Chondrocyte (in vitro differentiated cells): ENCODE measurements around the gene LCE3A. TPM values are rescaled to one million over a fixed set of nuclear protein-coding genes. Genes with fewer than 3 reads are reported as not detected.
"Not testable (repeated sequence)": the region's sequence is repeated elsewhere in the genome, so short reads cannot be mapped to it uniquely, and the experiment has no call there.

Source experiments
- DNase-seq: peaks from one replicate; pipeline ENCODE4 v3.0.0; 2021; ENCODE audit warnings: mixed read lengths, low spot score
- H3K27ac Mint-ChIP-seq: one replicate; pipeline ENCODE4 v1.8.0; 2021; ENCODE audit warnings: mild to moderate bottlenecking, moderate library complexity, mixed read lengths; ENCODE audit not compliant: unreplicated experiment
- H3K27me3 Mint-ChIP-seq: 2 replicates; pipeline ENCODE4 v1.8.0; 2021; ENCODE audit warnings: low read depth, mixed read lengths
- H3K36me3 Mint-ChIP-seq: 2 replicates; pipeline ENCODE4 v1.8.0; 2021; ENCODE audit warnings: low read depth, mixed read lengths
- H3K4me1 Mint-ChIP-seq: 2 replicates; pipeline ENCODE4 v1.8.0; 2021; ENCODE audit warnings: low read depth, mild to moderate bottlenecking, mixed read lengths
- H3K4me3 Mint-ChIP-seq: one replicate; pipeline ENCODE4 v1.8.0; 2021; ENCODE audit warnings: mild to moderate bottlenecking, moderate library complexity, mixed read lengths; ENCODE audit not compliant: unreplicated experiment
- H3K9me3 Mint-ChIP-seq: 2 replicates; pipeline ENCODE4 v1.8.0; 2021; ENCODE audit warnings: low read depth, mixed read lengths
- CTCF ChIP-seq: fragments of 200-600 bp; sonication (generic); IDR thresholded peaks from 2 replicates; pipeline ENCODE4 v1.5.0; 2021; ENCODE audit warnings: antibody characterized with exemption, mild to moderate bottlenecking, moderate library complexity
- total RNA-seq: library from RNA; stranded (reverse); gene quantifications from 3 replicates; pipeline ENCODE4 v1.2.1, GENCODE V29; 2021

The LCE3A gene
- total RNA-seq, 1 donor from 2014 or later: not detected

GRCh38 chr1:152580433-152580832 lies 42.5 kb downstream of the LCE3A start, which contains the start of gene LCE3D:
LCE3D (minus strand) TSS chr1:152580516; CDS start chr1:152579936, 580 bp downstream.
- DNase-seq: no peak
- Mint-ChIP-seq H3K27me3 (no peaks in the 10 kb centered on the region), H3K4me3 (no peak within 1 kb of the TSS), H3K36me3 (no peaks in the 10 kb centered on the region), H3K27ac (no peak within 1 kb of the TSS), H3K9me3 (peaks cover 19% of the 10 kb centered on the region), H3K4me1 (no peaks in the 10 kb centered on the region)
- TF ChIP-seq CTCF: no peak

GRCh38 chr1:152579526-152579925 lies 43.4 kb downstream of the LCE3A start:
- not testable (repeated sequence) for H3K4me3 Mint-ChIP-seq, H3K27me3 Mint-ChIP-seq, DNase-seq, H3K4me1 Mint-ChIP-seq, H3K36me3 Mint-ChIP-seq, H3K27ac Mint-ChIP-seq
- H3K9me3 Mint-ChIP-seq: peaks cover 23% of the 10 kb centered on the region

GRCh38 chr1:152577168-152577567 lies 45.7 kb downstream of the LCE3A start:
- no peak for DNase-seq
- Mint-ChIP-seq H3K9me3 (peaks cover 12% of the 10 kb centered on the region), H3K27ac (no peak overlapping the region), H3K36me3 (no peaks in the 10 kb centered on the region), H3K4me1 (no peaks in the 10 kb centered on the region), H3K27me3 (no peaks in the 10 kb centered on the region), H3K4me3 (no peak overlapping the region)
- TF ChIP-seq CTCF: no peak

Other genes starting within 250 kb of the LCE3A start
- gene CRNN, start 208.8 kb downstream of the LCE3A start, total RNA-seq: not detected in 3 replicates
- gene LCE5A, start 112.3 kb downstream of the LCE3A start, total RNA-seq: not detected in 3 replicates
- not detected in 3 replicates for gene CRCT1, start 108.6 kb downstream of the LCE3A start, total RNA-seq
- not detected in 3 replicates for gene LCE3E, start 56.3 kb downstream of the LCE3A start, total RNA-seq
- gene LCE3D, start 42.6 kb downstream of the LCE3A start, total RNA-seq: not detected in 3 replicates
- gene LCE3C, start 22.9 kb downstream of the LCE3A start, total RNA-seq: not detected in 3 replicates
- not detected in 3 replicates for gene LCE3B, start 9.3 kb downstream of the LCE3A start, total RNA-seq
- gene LCE2D, start 40.3 kb upstream of the LCE3A start, total RNA-seq: not detected in 3 replicates
- gene LCE2C, start 52.2 kb upstream of the LCE3A start, total RNA-seq: not detected in 3 replicates
- gene LCE2B, start 63.0 kb upstream of the LCE3A start, total RNA-seq: not detected in 3 replicates
- not detected in 3 replicates for gene LCE2A, start 75.2 kb upstream of the LCE3A start, total RNA-seq
- not detected in 3 replicates for gene LCE4A, start 85.1 kb upstream of the LCE3A start, total RNA-seq
- gene KPRP, start 134.9 kb upstream of the LCE3A start, total RNA-seq: not detected in 3 replicates
- not detected in 3 replicates for gene LCE1F, start 152.0 kb upstream of the LCE3A start, total RNA-seq
- not detected in 3 replicates for gene LCE1E, start 163.2 kb upstream of the LCE3A start, total RNA-seq
- not detected in 3 replicates for gene LCE1D, start 173.6 kb upstream of the LCE3A start, total RNA-seq
- not detected in 3 replicates for gene LCE1C, start 183.5 kb upstream of the LCE3A start, total RNA-seq
- not detected in 3 replicates for gene LCE1B, start 188.9 kb upstream of the LCE3A start, total RNA-seq
- gene LCE1A, start 204.4 kb upstream of the LCE3A start, total RNA-seq: not detected in 3 replicates
- gene LCE6A, start 219.8 kb upstream of the LCE3A start, total RNA-seq: not detected in 3 replicates
- gene LCE7A, start 236.9 kb upstream of the LCE3A start, total RNA-seq: not detected in 3 replicates